HFFc6 (cell line): Measurements from ENCODE around the gene CORIN. TPM values are rescaled to one million over a fixed set of nuclear protein-coding genes. Genes with fewer than 3 reads are reported as not detected.

Source experiments
- DNase-seq: peaks from one replicate; pipeline ENCODE4 v3.0.0-alpha.2; 2018
- H3K27ac Mint-ChIP-seq: 2 replicates; pipeline ENCODE4 v1.8.0; 2020; ENCODE audit warnings: mild to moderate bottlenecking, mixed read lengths
- H3K27me3 Mint-ChIP-seq: 2 replicates; pipeline ENCODE4 v1.8.0; 2021; ENCODE audit warnings: mild to moderate bottlenecking, moderate library complexity, mixed read lengths; ENCODE audit not compliant: insufficient read depth
- H3K36me3 Mint-ChIP-seq: 2 replicates; pipeline ENCODE4 v1.8.0; 2021; ENCODE audit warnings: low read depth, mixed read lengths
- H3K4me1 Mint-ChIP-seq: 2 replicates; pipeline ENCODE4 v1.8.0; 2020; ENCODE audit warnings: low read depth, mixed read lengths
- H3K4me3 Mint-ChIP-seq: 2 replicates; pipeline ENCODE4 v1.8.0; 2020; ENCODE audit warnings: mild to moderate bottlenecking, moderate library complexity, mixed read lengths
- H3K9me3 Mint-ChIP-seq: 2 replicates; pipeline ENCODE4 v1.8.0; 2020; ENCODE audit warnings: mild to moderate bottlenecking, mixed read lengths
- CTCF ChIP-seq: fragments of 200-600 bp; sonication (generic); IDR thresholded peaks from 2 replicates; pipeline ENCODE4 v1.5.0; 2021; ENCODE audit warnings: antibody characterized with exemption, mild to moderate bottlenecking
- total RNA-seq, 6 experiments: library from RNA; stranded (reverse); fragmentation: NEBNext Ultra II Directional; extraction: Animal tissue kit (Norgen Biotek cat#: 25700); gene quantifications; 2 replicates in 1 of 6; 3 replicates in 5 of 6; pipeline ENCODE4 v1.2.3, GENCODE V29; 2021

CORIN gene
- total RNA-seq, 6 experiments from 2014 or later: 0.07 to 1.0 (median 0.31) TPM

- Mint-ChIP-seq H3K27me3 (peaks cover 24% of the 10 kb centered on the region), H3K9me3 (no peaks in the 10 kb centered on the region), H3K4me1 (0 out of 2 replicates have a peak, but pooled peaks cover 4% of the 10 kb centered on the region), H3K27ac (no peak overlapping the region), H3K4me3 (no peak overlapping the region), H3K36me3 (no peaks in the 10 kb centered on the region)
- TF ChIP-seq CTCF: no peak
- DNase-seq: no peak
Observed at GRCh38 chr4:47703008-47703407, 134.9 kb downstream of the CORIN start.

GRCh38 chr4:47701286-47701685, 136.6 kb downstream of the CORIN start:
- Mint-ChIP-seq H3K4me1 (0 out of 2 replicates have a peak, but pooled peaks cover 4% of the 10 kb centered on the region), H3K27me3 (peaks cover 17% of the 10 kb centered on the region), H3K36me3 (no peaks in the 10 kb centered on the region), H3K4me3 (no peak overlapping the region), H3K27ac (no peak overlapping the region), H3K9me3 (no peaks in the 10 kb centered on the region)
- no peak for DNase-seq
- no peak for TF ChIP-seq CTCF

- H3K4me1 Mint-ChIP-seq: no peaks in the 10 kb centered on the region
- no peak for TF ChIP-seq CTCF
- no peaks in the 10 kb centered on the region for H3K36me3 Mint-ChIP-seq
- DNase-seq: no peak
- no peak overlapping the region for H3K27ac Mint-ChIP-seq
- no peak overlapping the region for H3K4me3 Mint-ChIP-seq
- H3K9me3 Mint-ChIP-seq: no peaks in the 10 kb centered on the region
- H3K27me3 Mint-ChIP-seq: peaks cover 18% of the 10 kb centered on the region
Observed at GRCh38 chr4:47698837-47699236, 139.0 kb downstream of the CORIN start.

GRCh38 chr4:47696823-47697222, 141.0 kb downstream of the CORIN start:
- no peak for TF ChIP-seq CTCF
- Mint-ChIP-seq H3K4me1 (no peaks in the 10 kb centered on the region), H3K9me3 (no peaks in the 10 kb centered on the region), H3K27ac (no peak overlapping the region), H3K27me3 (peaks cover 11% of the 10 kb centered on the region), H3K4me3 (no peak overlapping the region), H3K36me3 (no peaks in the 10 kb centered on the region)
- no peak for DNase-seq

GRCh38 chr4:47695260-47695659, 142.6 kb downstream of the CORIN start:
- Mint-ChIP-seq H3K4me1 (no peaks in the 10 kb centered on the region), H3K36me3 (no peaks in the 10 kb centered on the region), H3K9me3 (no peaks in the 10 kb centered on the region), H3K27me3 (peaks cover 12% of the 10 kb centered on the region), H3K27ac (no peak overlapping the region), H3K4me3 (no peak overlapping the region)
- no peak for DNase-seq
- no peak for TF ChIP-seq CTCF

- H3K27ac Mint-ChIP-seq: no peak overlapping the region
- H3K36me3 Mint-ChIP-seq: no peaks in the 10 kb centered on the region
- no peak overlapping the region for H3K4me3 Mint-ChIP-seq
- peaks cover 12% of the 10 kb centered on the region for H3K27me3 Mint-ChIP-seq
- H3K4me1 Mint-ChIP-seq: no peaks in the 10 kb centered on the region
- DNase-seq: no peak
- no peaks in the 10 kb centered on the region for H3K9me3 Mint-ChIP-seq
- no peak for TF ChIP-seq CTCF
Observed at GRCh38 chr4:47694322-47694721, 143.5 kb downstream of the CORIN start.
